GM12865 (cell line): ENCODE results near the gene DDX31.

Source experiments
- DNase-seq: peaks from one replicate; pipeline ENCODE4 v3.0.0; 2010; ENCODE audit warnings: low read depth
- H3K4me3 ChIP-seq: 2 replicates; pipeline ENCODE4 v1.5.1; 2011; ENCODE audit warnings: mild to moderate bottlenecking, low read depth, low read length, control low read depth
- CTCF ChIP-seq: IDR thresholded peaks from 2 replicates; pipeline ENCODE4 v1.5.1; 2011; ENCODE audit warnings: low read length, control low read depth, low read depth, inconsistent platforms; ENCODE audit not compliant: insufficient read depth; ENCODE audit errors: missing control alignments

Gene DDX31

GRCh38 chr9:132616725-132617124, 53.1 kb downstream of the DDX31 start:
- no peak overlapping the region for H3K4me3 ChIP-seq
- no peak for DNase-seq
- TF ChIP-seq CTCF = no peak

- H3K4me3 ChIP-seq = no peak overlapping the region
- DNase-seq = no peak
- TF ChIP-seq CTCF = no peak
Measured at GRCh38 chr9:132615774-132616173, 54.0 kb downstream of the DDX31 start.

GRCh38 chr9:132614324-132614723, 55.5 kb downstream of the DDX31 start:
- no peak for DNase-seq
- H3K4me3 ChIP-seq = no peak overlapping the region
- TF ChIP-seq CTCF = no peak

GRCh38 chr9:132610661-132611060, 59.1 kb downstream of the DDX31 start:
- no peak for TF ChIP-seq CTCF
- no peak overlapping the region for H3K4me3 ChIP-seq
- no peak for DNase-seq

GRCh38 chr9:132609829-132610228, 60.0 kb downstream of the DDX31 start:
- no peak overlapping the region for H3K4me3 ChIP-seq
- no peak for TF ChIP-seq CTCF

GRCh38 chr9:132609184-132609583, 60.6 kb downstream of the DDX31 start:
- no peak overlapping the region for H3K4me3 ChIP-seq
- no peak for DNase-seq
- no peak for TF ChIP-seq CTCF

More at GRCh38 chr9:132609829-132610228, 60.0 kb downstream of the DDX31 start:
- no peak for DNase-seq

GRCh38 chr9:132606066-132606465, 63.7 kb downstream of the DDX31 start:
- no peak for TF ChIP-seq CTCF
- no peak for DNase-seq
- H3K4me3 ChIP-seq = no peak overlapping the region
